Measurements from ENCODE around the gene SYT7. TPM values are rescaled to one million over a fixed set of nuclear protein-coding genes. Genes with fewer than 3 reads are reported as not detected.

Gene SYT7
- total and polyA plus RNA-seq, 2 experiments from 2014 or later = 0.40 to 1.9 TPM

- H2AFZ ChIP-seq = no peak overlapping the region
- H3K9me3 ChIP-seq (ENCODE audit: low read depth) = no peaks in the 10 kb centered on the region
- no peak overlapping the region for H3K9ac ChIP-seq
- H3K4me1 ChIP-seq (ENCODE audit: insufficient read depth) = peaks cover 12% of the 10 kb centered on the region
- no peaks in the 10 kb centered on the region for H3K79me2 ChIP-seq (ENCODE audit: insufficient read depth)
- no peaks in the 10 kb centered on the region for H3K9me2 ChIP-seq (ENCODE audit: insufficient read depth)
- no peaks in the 10 kb centered on the region for H3K27me3 ChIP-seq (replicated peaks; ENCODE audit: insufficient read depth)
- no peak overlapping the region for H3K4me2 ChIP-seq (ENCODE audit: unreplicated experiment)
- H3K4me3 ChIP-seq = no peak overlapping the region
- no peaks in the 10 kb centered on the region for H3F3A ChIP-seq (ENCODE audit: insufficient read depth)
- in situ Hi-C loops (cut with MboI) = no loop called here
- H4K20me1 ChIP-seq (ENCODE audit: insufficient read depth) = no peaks in the 10 kb centered on the region
- H3K36me3 ChIP-seq (ENCODE audit: low read depth) = no peaks in the 10 kb centered on the region
- peak; percentile 23 for DNase-seq
- 62 to 68% methylated on average over 4 to 5 of the region's 5 CpGs for WGBS, 2 experiments (ENCODE audit: low coverage in 1 of 2, low lambda C conversion rate in 2 of 2, missing lambda C conversion rate in 2 of 2)
- TF ChIP-seq EZH2phosphoT487 (IDR thresholded peaks at IDR 0.05; ENCODE audit: insufficient read depth, low read depth) (no peak), EZH2 (IDR thresholded peaks at IDR 0.05; ENCODE audit: insufficient read depth, poor library complexity, severe bottlenecking) (no peak)
- no peak overlapping the region for H3K27ac ChIP-seq
Observed at GRCh38 chr11:61486779-61487178, 94.1 kb downstream of the SYT7 start.

GRCh38 chr11:61486011-61486620 lies 94.8 kb downstream of the SYT7 start:
- H3K4me1 ChIP-seq (ENCODE audit: insufficient read depth) = peaks cover 12% of the 10 kb centered on the region
- H3K9me2 ChIP-seq (ENCODE audit: insufficient read depth) = no peaks in the 10 kb centered on the region
- no peaks in the 10 kb centered on the region for H3F3A ChIP-seq (ENCODE audit: insufficient read depth)
- no peaks in the 10 kb centered on the region for H3K36me3 ChIP-seq (ENCODE audit: low read depth)
- no peak overlapping the region for H3K27ac ChIP-seq
- no peaks in the 10 kb centered on the region for H3K79me2 ChIP-seq (ENCODE audit: insufficient read depth)
- no peak for TF ChIP-seq EZH2phosphoT487 (IDR thresholded peaks at IDR 0.05; ENCODE audit: insufficient read depth, low read depth)
- no peaks in the 10 kb centered on the region for H3K27me3 ChIP-seq (replicated peaks; ENCODE audit: insufficient read depth)
- H4K20me1 ChIP-seq (ENCODE audit: insufficient read depth) = no peaks in the 10 kb centered on the region
- 89 to 91% methylated on average over 6 of the region's 6 CpGs for WGBS, 2 experiments (ENCODE audit: low coverage in 1 of 2, low lambda C conversion rate in 2 of 2, missing lambda C conversion rate in 2 of 2)
- no peak overlapping the region for H3K4me3 ChIP-seq
- no peaks in the 10 kb centered on the region for H3K9me3 ChIP-seq (ENCODE audit: low read depth)
- no peak overlapping the region for H3K9ac ChIP-seq
- no peak overlapping the region for H3K4me2 ChIP-seq (ENCODE audit: unreplicated experiment)
- no peak overlapping the region for H2AFZ ChIP-seq
- DNase-seq = no peak
- in situ Hi-C loops (cut with MboI) = no loop called here

GRCh38 chr11:61485080-61485479 lies 95.8 kb downstream of the SYT7 start:
- no peak for DNase-seq
- H3K9me3 ChIP-seq (ENCODE audit: low read depth) = no peaks in the 10 kb centered on the region
- no peaks in the 10 kb centered on the region for H3K79me2 ChIP-seq (ENCODE audit: insufficient read depth)
- H3K4me2 ChIP-seq (ENCODE audit: unreplicated experiment) = no peak overlapping the region
- H3K9ac ChIP-seq = no peak overlapping the region
- no peak overlapping the region for H2AFZ ChIP-seq
- H3K4me1 ChIP-seq (ENCODE audit: insufficient read depth) = peaks cover 7% of the 10 kb centered on the region
- 74 to 77% methylated on average over 10 to 11 of the region's 11 CpGs for WGBS, 2 experiments (ENCODE audit: low coverage in 1 of 2, low lambda C conversion rate in 2 of 2, missing lambda C conversion rate in 2 of 2)
- H3K4me3 ChIP-seq = no peak overlapping the region
- H3F3A ChIP-seq (ENCODE audit: insufficient read depth) = no peaks in the 10 kb centered on the region
- no peaks in the 10 kb centered on the region for H3K9me2 ChIP-seq (ENCODE audit: insufficient read depth)
- in situ Hi-C loops (cut with MboI) = no loop called here
- no peaks in the 10 kb centered on the region for H3K27me3 ChIP-seq (replicated peaks; ENCODE audit: insufficient read depth)
- no peaks in the 10 kb centered on the region for H4K20me1 ChIP-seq (ENCODE audit: insufficient read depth)
- H3K36me3 ChIP-seq (ENCODE audit: low read depth) = no peaks in the 10 kb centered on the region
- no peak for TF ChIP-seq EZH2phosphoT487 (IDR thresholded peaks at IDR 0.05; ENCODE audit: insufficient read depth, low read depth)
- no peak for TF ChIP-seq EZH2 (IDR thresholded peaks at IDR 0.05; ENCODE audit: insufficient read depth, poor library complexity, severe bottlenecking)
- no peak overlapping the region for H3K27ac ChIP-seq

GRCh38 chr11:61484541-61484940 lies 96.3 kb downstream of the SYT7 start:
- WGBS, 2 experiments (ENCODE audit: low coverage in 1 of 2, low lambda C conversion rate in 2 of 2, missing lambda C conversion rate in 2 of 2) = 68 to 76% methylated on average over 11 of the region's 11 CpGs
- no peak for DNase-seq
- no peaks in the 10 kb centered on the region for H3K9me3 ChIP-seq (ENCODE audit: low read depth)
- in situ Hi-C loops (cut with MboI) = no loop called here
- H3K4me3 ChIP-seq = no peak overlapping the region
- no peaks in the 10 kb centered on the region for H4K20me1 ChIP-seq (ENCODE audit: insufficient read depth)
- H3K79me2 ChIP-seq (ENCODE audit: insufficient read depth) = no peaks in the 10 kb centered on the region
- H2AFZ ChIP-seq = no peak overlapping the region
- no peaks in the 10 kb centered on the region for H3F3A ChIP-seq (ENCODE audit: insufficient read depth)
- H3K9ac ChIP-seq = no peak overlapping the region
- H3K9me2 ChIP-seq (ENCODE audit: insufficient read depth) = no peaks in the 10 kb centered on the region
- no peaks in the 10 kb centered on the region for H3K27me3 ChIP-seq (replicated peaks; ENCODE audit: insufficient read depth)
- 0 out of 2 replicates have a peak, but pooled peaks cover 1% of the 10 kb centered on the region for H3K4me1 ChIP-seq (ENCODE audit: insufficient read depth)
- H3K36me3 ChIP-seq (ENCODE audit: low read depth) = no peaks in the 10 kb centered on the region
- no peak overlapping the region for H3K27ac ChIP-seq
- TF ChIP-seq EZH2phosphoT487 (IDR thresholded peaks at IDR 0.05; ENCODE audit: insufficient read depth, low read depth) (no peak), EZH2 (IDR thresholded peaks at IDR 0.05; ENCODE audit: insufficient read depth, poor library complexity, severe bottlenecking) (no peak)
- no peak overlapping the region for H3K4me2 ChIP-seq (ENCODE audit: unreplicated experiment)

- Histone ChIP-seq H4K20me1 (ENCODE audit: insufficient read depth) (no peaks in the 10 kb centered on the region), H3F3A (ENCODE audit: insufficient read depth) (no peaks in the 10 kb centered on the region), H3K4me2 (ENCODE audit: unreplicated experiment) (no peak overlapping the region), H3K9me2 (ENCODE audit: insufficient read depth) (no peaks in the 10 kb centered on the region), H3K9ac (no peak overlapping the region), H3K4me1 (ENCODE audit: insufficient read depth) (0 out of 2 replicates have a peak, but pooled peaks cover under 1% of the 10 kb centered on the region), H3K36me3 (ENCODE audit: low read depth) (no peaks in the 10 kb centered on the region), H3K79me2 (ENCODE audit: insufficient read depth) (no peaks in the 10 kb centered on the region), H3K9me3 (ENCODE audit: low read depth) (no peaks in the 10 kb centered on the region), H2AFZ (no peak overlapping the region), H3K4me3 (no peak overlapping the region), H3K27ac (no peak overlapping the region), H3K27me3 (replicated peaks; ENCODE audit: insufficient read depth) (no peaks in the 10 kb centered on the region)
- 11 to 26% methylated on average over 7 of the region's 7 CpGs for WGBS, 2 experiments (ENCODE audit: low coverage in 1 of 2, low lambda C conversion rate in 2 of 2, missing lambda C conversion rate in 2 of 2)
- in situ Hi-C loops (cut with MboI) = no loop called here
- TF ChIP-seq EZH2phosphoT487 (IDR thresholded peaks at IDR 0.05; ENCODE audit: insufficient read depth, low read depth) (no peak), EZH2 (IDR thresholded peaks at IDR 0.05; ENCODE audit: insufficient read depth, poor library complexity, severe bottlenecking) (no peak)
- DNase-seq = peak; percentile 62
Observed at GRCh38 chr11:61482513-61482912, 98.4 kb downstream of the SYT7 start.
